K562 (cell line): ENCODE measurements around the gene MYADM. TPM values are rescaled to one million over a fixed set of nuclear protein-coding genes. Genes with fewer than 3 reads are reported as not detected.

Source experiments
- ATAC-seq: fragments of 200-7000 bp; cut with Tn5 transposase; 3 replicates; pipeline ENCODE4 v1.9.1; 2020; ENCODE audit warnings: moderate library complexity
- BruUV-seq: library from RNA; stranded (reverse); fragments of 400-500 nt; replicated peaks from 2 replicates; lab custom pipeline; 2021; lab: Mats Ljungman, UMichigan
- CTCF ChIA-PET: fragments of 300-600 bp; formaldehyde crosslinking; extraction: SDS; loops from one replicate; lab custom pipeline; 2021; ENCODE audit warnings: low intra/inter-chr PET ratio; lab: Yijun Ruan, JAX
- POLR2A ChIA-PET: fragments of 300-600, 350-650 bp; sonication (Branson Sonifier 250); formaldehyde crosslinking; extraction: SDS; loops from one replicate; lab custom pipeline; 2021; ENCODE audit warnings: antibody characterized with exemption, inconsistent platforms; lab: Yijun Ruan, JAX
- DNase-seq, 4 experiments: peaks; one replicate each; pipeline versions ENCODE4 v3.0.0 to v3.0.0-alpha.2; 2011 to 2018; ENCODE audit warnings: low spot score in 3 of 4, mixed read lengths in 3 of 4; ENCODE audit errors: extremely low read depth in 1 of 4
- FAIRE-seq: peaks from 2 replicates; lab custom pipeline; 2011; peaks lifted over from hg19 to GRCh38; lab: Jason Lieb, UNC
- H2AFZ ChIP-seq: 2 replicates; pipeline ENCODE4 v1.6.0; 2011; ENCODE audit warnings: low read depth, low read length, control low read depth, inconsistent platforms
- H3K27ac ChIP-seq: fragments of 200-600 bp; 3 replicates; pipeline ENCODE4 v1.8.0; 2011; ENCODE audit warnings: low read depth, mild to moderate bottlenecking, control low read depth, inconsistent platforms, low read length, moderate library complexity, mixed read lengths; ENCODE audit errors: extremely low read depth
- H3K27me3 ChIP-seq, 2 experiments: fragments of 300-600 bp in 1 of 2; 2 replicates in 1 of 2; 3 replicates in 1 of 2; pipeline versions ENCODE4 v1.6.0 to v1.8.0; 2011; ENCODE audit warnings: inconsistent platforms in 2 of 2, low read length in 2 of 2, mild to moderate bottlenecking in 1 of 2, mixed read lengths in 1 of 2, moderate library complexity in 1 of 2; ENCODE audit not compliant: control insufficient read depth in 2 of 2, insufficient read depth in 2 of 2
- H3K36me3 ChIP-seq: fragments of 300-600 bp; 3 replicates; pipeline ENCODE4 v1.8.0; 2011; ENCODE audit warnings: mild to moderate bottlenecking, low read length, inconsistent platforms; ENCODE audit not compliant: control insufficient read depth, insufficient read depth
- H3K4me1 ChIP-seq, 2 experiments: fragments of 200-600 bp in 1 of 2; replicated peaks in 1 of 2; 2 replicates in 1 of 2; 3 replicates in 1 of 2; pipeline versions ENCODE4 v1.5.1 to v1.8.0; 2011; ENCODE audit warnings: inconsistent platforms in 2 of 2, low read length in 2 of 2, mild to moderate bottlenecking in 1 of 2, mixed read lengths in 1 of 2, moderate library complexity in 1 of 2; ENCODE audit not compliant: control insufficient read depth in 2 of 2, insufficient read depth in 2 of 2
- H3K4me2 ChIP-seq: 2 replicates; pipeline ENCODE4 v1.6.1; 2011; ENCODE audit warnings: low read length, control low read depth, inconsistent platforms, mixed read lengths; ENCODE audit not compliant: insufficient read depth
- H3K4me3 ChIP-seq: fragments of 200-600 bp; sonication (generic), shearing (Covaris generic); 2 replicates; pipeline ENCODE4 v1.5.1; 2016; ENCODE audit warnings: control low read depth, inconsistent platforms
- H3K79me2 ChIP-seq: fragments of 200-600 bp; 3 replicates; pipeline ENCODE4 v1.8.0; 2011; ENCODE audit warnings: low read length, inconsistent platforms; ENCODE audit not compliant: control insufficient read depth, insufficient read depth
- H3K9ac ChIP-seq, 2 experiments: 2 replicates each; pipeline versions ENCODE4 v1.6.0 to v1.6.1; 2011; ENCODE audit warnings: low read depth in 2 of 2, low read length in 2 of 2, control low read depth in 1 of 2, inconsistent platforms in 1 of 2, mild to moderate bottlenecking in 1 of 2, mixed read lengths in 1 of 2; ENCODE audit not compliant: insufficient read depth in 1 of 2
- H3K9me1 ChIP-seq: one replicate; pipeline ENCODE4 v1.6.0; 2011; ENCODE audit warnings: inconsistent platforms, mild to moderate bottlenecking, low read length, moderate library complexity; ENCODE audit not compliant: control insufficient read depth, insufficient read depth
- H3K9me3 ChIP-seq: replicated peaks from 2 replicates; pipeline ENCODE4 v1.5.1; 2011; ENCODE audit warnings: low read depth, low read length, inconsistent platforms; ENCODE audit not compliant: control insufficient read depth, insufficient read depth
- H4K20me1 ChIP-seq: replicated peaks from 2 replicates; pipeline ENCODE4 v1.6.1; 2011; ENCODE audit warnings: low read length, inconsistent platforms, mixed read lengths; ENCODE audit not compliant: control insufficient read depth, insufficient read depth
- ARID3B ChIP-seq: fragments of 250-450 bp; sonication (Bioruptor Pico); IDR thresholded peaks from 2 replicates; pipeline ENCODE4 v1.4.0; 2020; ENCODE audit warnings: borderline replicate concordance
- CCAR2 ChIP-seq: fragments of 200-400 bp; formaldehyde crosslinking; IDR thresholded peaks from 2 replicates; pipeline ENCODE4 v1.6.1; 2017; ENCODE audit warnings: mild to moderate bottlenecking, low read depth, low read length
- CTCF ChIP-seq, 3 experiments: IDR thresholded peaks in 2 of 3; conservative IDR thresholded peaks in 1 of 3; 2 replicates each; pipeline ENCODE4 v1.5.1; 2011 to 2012; ENCODE audit warnings: low read length in 3 of 3, mild to moderate bottlenecking in 3 of 3, control low read depth in 2 of 3, improper control_type of control experiment in 1 of 3, inconsistent platforms in 1 of 3, low read depth in 1 of 3, mixed read lengths in 1 of 3, moderate library complexity in 1 of 3; ENCODE audit not compliant: insufficient read depth in 2 of 3
- EGR1 ChIP-seq: fragments of 450-650 bp; conservative IDR thresholded peaks from 2 replicates; pipeline ENCODE4 v1.6.1; 2017; ENCODE audit warnings: mild to moderate bottlenecking
- HMG20B ChIP-seq: fragments of 250-450 bp; sonication (Bioruptor Pico); IDR thresholded peaks from 2 replicates; pipeline ENCODE4 v1.5.0; 2021; ENCODE audit warnings: mild to moderate bottlenecking
- MCM3 ChIP-seq: fragments of 450-650 bp; IDR thresholded peaks from 2 replicates; pipeline ENCODE4 v1.6.1; 2016
- NFE2L1 ChIP-seq: fragments of 450-650 bp; IDR thresholded peaks from 2 replicates; pipeline ENCODE4 v1.6.1; 2016; ENCODE audit warnings: missing genetic modification characterization, low read depth, mild to moderate bottlenecking, missing compliant biosample characterization, moderate library complexity, borderline replicate concordance
- OTX1 ChIP-seq: fragments of 450-650 bp; formaldehyde crosslinking; IDR thresholded peaks from 2 replicates; pipeline ENCODE4 v1.4.0; 2022; ENCODE audit warnings: mild to moderate bottlenecking
- PHF20 ChIP-seq: fragments of 450-650 bp; IDR thresholded peaks from 2 replicates; pipeline ENCODE4 v1.6.1; 2018; ENCODE audit not compliant: partially characterized antibody
- SAP30 ChIP-seq: fragments of 200-600 bp; sonication (generic); IDR thresholded peaks from 2 replicates; pipeline ENCODE4 v1.6.1; 2012; ENCODE audit warnings: borderline replicate concordance, low read depth, mild to moderate bottlenecking, moderate library complexity, low read length, control low read depth, inconsistent platforms; ENCODE audit not compliant: insufficient read depth, poor library complexity, severe bottlenecking
- SLC30A9 ChIP-seq: fragments of 250-450 bp; sonication (Bioruptor Pico); IDR thresholded peaks from 2 replicates; pipeline ENCODE4 v1.8.0; 2022; ENCODE audit warnings: mild to moderate bottlenecking, moderate library complexity
- ZBTB26 ChIP-seq: fragments of 450-650 bp; formaldehyde crosslinking; IDR thresholded peaks from 2 replicates; pipeline ENCODE4 v1.4.0; 2022; ENCODE audit warnings: missing genetic modification characterization
- ZNF197 ChIP-seq: fragments of 200-800 bp; sonication (Bioruptor generic); IDR thresholded peaks from 2 replicates; pipeline ENCODE4 v1.6.1; 2016; ENCODE audit warnings: low read depth, missing genetic modification characterization, missing compliant biosample characterization
- ZNF232 ChIP-seq: sonication (generic); formaldehyde crosslinking; IDR thresholded peaks from 2 replicates; pipeline ENCODE4 v1.8.0; 2022; ENCODE audit warnings: mild to moderate bottlenecking, missing genetic modification reagents
- ZNF239 ChIP-seq: fragments of 250-450 bp; sonication (Bioruptor Pico); IDR thresholded peaks from 2 replicates; pipeline ENCODE4 v1.4.0; 2020; ENCODE audit warnings: mild to moderate bottlenecking
- ZNF282 ChIP-seq: sonication (generic); formaldehyde crosslinking; IDR thresholded peaks from 2 replicates; pipeline ENCODE4 v1.8.1; 2023; ENCODE audit warnings: missing genetic modification reagents
- ZSCAN32 ChIP-seq: fragments of 450-650 bp; formaldehyde crosslinking; IDR thresholded peaks from 2 replicates; pipeline ENCODE4 v1.4.0; 2020; ENCODE audit warnings: mild to moderate bottlenecking, moderate library complexity
- WGBS: fragments of 100-300 bp; shearing (Covaris generic); methylation state at CpG from one replicate; pipeline ENCODE4 v1.1.6; 2016; ENCODE audit warnings: low coverage, mixed read lengths; ENCODE audit not compliant: insufficient coverage; ENCODE audit errors: missing lambda C conversion rate; 5-methylcytosine and 5-hydroxymethylcytosine counted together
- in situ Hi-C: fragments of 300-500 bp; cut with MboI; formaldehyde crosslinking; loops from 4 replicates; pipeline ENCODE4 v1.15.0; 2018; ENCODE audit warnings: inconsistent platforms, mixed read lengths
- intact Hi-C: fragments of 100-400 bp; cut with micrococcal nuclease; formaldehyde crosslinking; loops from 2 replicates; pipeline ENCODE4 v1.14.2; 2022
- polyA plus RNA-seq, 8 experiments: library from polyadenylated mRNA; depleted of rRNA in 4 of 8; stranded (reverse) in 5 of 8; unstranded in 3 of 8; fragments of >200 nt; fragmentation: Nextera tagmentation in 2 of 8; fragmentation: Illumina TruSeq in 1 of 8; extraction: Ambion mirVana in 2 of 8; extraction: Trizol in 1 of 8; gene quantifications; 2 replicates each; pipeline versions ENCODE4 v1.2.1 to v1.2.3, GENCODE V29; 2011 to 2014; ENCODE audit warnings: inconsistent platforms in 1 of 8, missing spikeins in 1 of 8
- total RNA-seq, 7 experiments: library from RNA; depleted of rRNA in 6 of 7; stranded (reverse); fragments of >200 nt in 6 of 7; fragmentation: Illumina TruSeq in 2 of 7; extraction: Trizol in 2 of 7; gene quantifications; 2 replicates each; pipeline versions ENCODE4 v1.2.1 to v1.2.3, GENCODE V29; 2011 to 2021; ENCODE audit warnings: low replicate concordance in 1 of 7

Gene MYADM
- total and polyA plus RNA-seq, 9 of the 15 experiments (the other 6 are each of a cell fraction or from before 2014, with no cell fraction given), result 4.5 to 70.3 (median 14.4) TPM

GRCh38 chr19:53892301-53892980 is 24.8 kb downstream of the MYADM start:
- no peak overlapping the region for H3K4me2 ChIP-seq
- no peak overlapping the region for H3K4me3 ChIP-seq
- peaks cover 8 to 52% of the 10 kb centered on the region in 2 experiments; a peak in 3 of 5 replicates for H3K27me3 ChIP-seq
- no peaks in the 10 kb centered on the region for H3K79me2 ChIP-seq
- no peak overlapping the region for H2AFZ ChIP-seq
- H3K4me1 ChIP-seq, result peaks cover 0 to 15% of the 10 kb centered on the region in 2 experiments; a peak in 2 of 5 replicates
- ATAC-seq (no peak), DNase-seq (no peak), FAIRE-seq (no peak)
- no peak overlapping the region for H3K27ac ChIP-seq
- intact Hi-C loops, result no loop called here
- H3K9me1 ChIP-seq, result no peaks in the 10 kb centered on the region
- no peaks in the 10 kb centered on the region for H4K20me1 ChIP-seq
- 8% methylated on average over 14 of the region's 23 CpGs for WGBS
- BruUV-seq, result no TSS peak
- POLR2A ChIA-PET, result no interaction called here
- H3K9ac ChIP-seq, result peak overlapping the region in 1 of 2 experiments; percentile 20; a peak in 1 of 4 replicates
- in situ Hi-C loops, result no loop called here
- CTCF ChIA-PET, result no interaction called here
- H3K36me3 ChIP-seq, result no peaks in the 10 kb centered on the region
- no peaks in the 10 kb centered on the region for H3K9me3 ChIP-seq
- peak; percentile 76; the same call in 1 of the 2 replicates for TF ChIP-seq MCM3
- no peak for TF ChIP-seq NFE2L1 (tag)
- TF ChIP-seq PHF20, result no peak
- TF ChIP-seq ZBTB26 (CRISPR knock-in tag), result 0 out of 2 replicates have a peak, but pooled peaks have one; percentile 65
- no peak for TF ChIP-seq ZSCAN32 (CRISPR knock-in tag)
- no peak for TF ChIP-seq CTCF (IDR thresholded peaks at IDR 0.05 in 2 of 3, conservative IDR thresholded peaks at IDR 0.05 in 1 of 3; ENCODE audit: insufficient read depth in 2 of 3, low read depth in 1 of 3, low read length in 3 of 3)
- TF ChIP-seq ZNF232 (CRISPR knock-in tag), result no peak
- 0 out of 2 replicates have a peak, but pooled peaks have one; percentile 17 for TF ChIP-seq ZNF197
- TF ChIP-seq SLC30A9 (CRISPR knock-in tag), result no peak
- TF ChIP-seq ARID3B (CRISPR knock-in tag), result no peak
- TF ChIP-seq OTX1, result 0 out of 2 replicates have a peak, but pooled peaks have one; percentile 29
- TF ChIP-seq EGR1, result no peak
- no peak for TF ChIP-seq SAP30
- no peak for TF ChIP-seq ZNF282
- TF ChIP-seq ZNF239 (CRISPR knock-in tag), result no peak
- no peak for TF ChIP-seq HMG20B
- TF ChIP-seq CCAR2, result no peak
